DMS 273 (cell line): ENCODE results near the gene SECTM1.
"Not testable (repeated sequence)": the region's sequence is repeated elsewhere in the genome, so short reads cannot be mapped to it uniquely, and the experiment has no call there.

Source experiments
- DNase-seq: peaks from one replicate; lab custom pipeline; 2025; ENCODE audit not compliant: unreplicated experiment; lab: John Stamatoyannopoulos, UW

The SECTM1 gene

DNA sequence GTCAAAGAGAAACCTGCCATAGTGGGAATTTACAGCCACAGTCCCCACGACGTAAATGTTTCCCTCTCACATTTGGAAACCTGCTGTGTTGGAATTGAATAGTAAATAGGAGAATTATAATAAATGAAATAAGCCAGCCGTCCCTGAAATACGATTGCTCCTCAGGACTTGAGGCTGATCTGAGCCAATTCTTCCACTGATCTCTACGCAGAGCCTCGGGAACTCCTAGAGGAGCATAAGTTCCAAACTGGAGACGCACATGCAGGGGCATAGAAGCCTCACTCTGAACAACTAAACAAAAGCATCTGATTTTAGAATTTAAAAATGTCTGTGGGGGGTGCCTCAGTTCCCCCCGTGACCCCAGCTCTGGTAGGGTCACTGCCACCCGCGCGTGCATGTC is 15.3 kb upstream of the SECTM1 start:
- no peak for DNase-seq

DNA sequence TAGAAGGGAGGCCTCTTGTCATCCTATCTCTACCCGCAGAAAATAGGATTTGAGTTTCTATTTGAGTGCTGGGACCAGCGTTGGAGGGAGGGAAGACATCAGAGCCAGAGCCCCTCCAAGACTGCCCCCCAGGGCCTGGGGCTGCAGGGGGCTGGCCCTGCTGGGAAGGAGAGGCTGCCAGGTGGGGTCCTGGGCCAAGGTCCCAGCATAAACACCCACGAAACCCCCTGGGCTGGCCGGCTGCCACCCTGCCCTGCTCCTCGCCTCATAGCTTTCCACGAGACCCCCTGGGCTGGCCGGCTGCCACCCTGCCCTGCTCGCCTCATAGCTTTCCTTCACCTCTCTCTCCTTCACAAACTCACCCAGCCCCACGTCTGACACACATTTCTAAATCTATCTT is 14.9 kb upstream of the SECTM1 start:
- no peak for DNase-seq

DNA sequence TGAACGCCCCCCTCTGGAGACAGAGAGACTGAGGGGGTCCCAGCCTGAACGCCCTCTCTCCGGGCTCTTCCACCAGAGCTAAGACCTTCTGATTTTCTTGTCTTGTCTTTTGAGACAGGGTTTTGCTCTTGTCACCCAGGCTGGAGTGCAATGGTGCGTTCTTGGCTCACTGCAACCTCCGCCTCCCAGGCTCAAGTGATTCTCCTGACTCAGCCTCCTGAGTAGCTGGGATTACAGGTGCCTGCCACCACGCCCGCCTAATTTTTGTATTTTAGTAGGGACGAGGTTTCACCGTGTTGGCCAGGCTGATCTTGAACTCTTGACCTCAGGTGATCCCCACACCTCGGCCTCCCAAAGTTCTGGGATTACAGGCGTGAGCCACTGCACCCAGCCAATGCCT is 14.4 kb upstream of the SECTM1 start:
- DNase-seq: not testable (repeated sequence)

DNA sequence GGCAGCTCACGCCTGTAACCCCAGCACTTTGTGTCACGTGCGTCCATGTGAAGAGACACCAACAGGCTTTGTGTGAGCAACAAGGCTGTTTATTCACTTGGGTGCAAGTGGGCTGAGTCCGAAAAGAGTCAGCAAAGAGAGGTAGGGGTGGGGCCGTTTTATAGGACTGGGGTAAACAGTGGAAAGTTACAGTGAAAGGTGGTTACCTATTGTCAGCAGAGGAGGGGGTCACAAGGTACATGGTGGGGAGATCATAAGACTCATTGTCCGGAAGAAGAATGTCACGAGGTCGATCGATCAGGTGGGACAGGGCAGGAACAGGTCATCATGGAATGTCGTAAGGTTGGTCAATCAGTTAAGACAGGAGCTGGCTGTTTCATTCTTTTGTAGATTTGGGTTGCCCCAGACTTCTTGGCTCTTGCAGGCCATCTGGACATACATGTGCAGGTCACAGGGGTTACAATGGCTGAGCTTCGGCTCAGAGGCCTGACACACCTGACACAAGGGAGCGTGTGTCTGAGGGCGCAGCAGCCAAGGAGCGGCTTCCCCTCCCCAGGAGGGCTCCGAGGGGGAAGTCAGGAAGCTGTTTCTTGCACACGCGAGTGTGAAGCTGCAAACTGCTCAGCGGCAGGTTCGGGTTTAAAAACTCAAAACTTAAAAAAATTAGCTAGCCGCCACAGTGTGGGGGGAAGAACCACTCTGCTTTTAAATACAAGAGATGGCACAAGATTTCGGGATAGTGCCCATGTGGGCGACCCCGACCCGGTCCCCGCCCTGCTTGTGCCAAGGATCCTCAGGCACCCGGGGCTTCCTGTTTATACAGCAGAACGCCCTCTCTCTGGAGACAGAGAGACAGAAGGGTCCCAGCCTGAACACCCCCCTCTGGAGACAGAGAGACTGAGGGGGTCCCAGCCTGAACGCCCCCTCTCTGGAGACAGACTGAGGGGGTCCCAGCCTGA is 13.1 kb upstream of the SECTM1 start:
- DNase-seq: no peak

DNA sequence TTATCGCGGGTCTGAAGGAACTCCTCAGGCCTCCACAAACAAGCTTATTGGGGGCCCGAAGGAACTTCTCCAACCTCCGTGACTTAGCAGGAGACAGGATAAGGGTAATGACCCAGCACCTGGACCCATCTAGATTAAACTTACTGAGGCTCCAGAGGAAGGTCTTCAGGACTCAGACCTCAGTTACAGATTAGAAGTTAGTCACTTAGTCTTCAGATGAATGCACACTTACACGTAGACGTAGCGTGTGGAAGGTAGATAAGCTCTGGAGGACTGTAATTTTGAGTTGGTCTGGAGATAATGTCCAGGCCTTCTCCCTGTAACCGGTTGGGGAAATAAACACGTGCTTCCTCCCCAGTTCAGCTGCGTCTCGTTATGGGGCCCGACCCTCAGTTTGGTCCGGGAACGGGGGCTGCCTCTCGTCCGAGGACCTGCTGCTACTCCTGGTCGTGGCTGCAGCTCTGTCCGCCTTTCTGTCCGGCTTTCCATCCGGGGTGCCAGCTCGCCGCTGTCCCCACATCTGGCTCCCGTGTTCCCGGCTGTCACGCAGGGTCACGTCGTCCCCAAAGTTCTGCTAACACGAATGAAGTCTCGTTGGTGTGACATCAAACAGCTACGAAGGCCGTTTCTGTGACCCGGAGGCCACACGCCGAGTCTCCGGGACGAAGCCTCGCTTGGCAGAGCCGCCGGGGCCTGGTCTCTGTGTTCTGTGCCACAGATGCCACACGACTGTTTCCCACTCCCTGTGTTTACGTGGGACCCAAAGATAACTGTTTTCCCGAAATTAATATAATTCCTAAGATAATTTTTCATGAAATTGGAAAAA is 11.8 kb upstream of the SECTM1 start:
- no peak for DNase-seq

DNA sequence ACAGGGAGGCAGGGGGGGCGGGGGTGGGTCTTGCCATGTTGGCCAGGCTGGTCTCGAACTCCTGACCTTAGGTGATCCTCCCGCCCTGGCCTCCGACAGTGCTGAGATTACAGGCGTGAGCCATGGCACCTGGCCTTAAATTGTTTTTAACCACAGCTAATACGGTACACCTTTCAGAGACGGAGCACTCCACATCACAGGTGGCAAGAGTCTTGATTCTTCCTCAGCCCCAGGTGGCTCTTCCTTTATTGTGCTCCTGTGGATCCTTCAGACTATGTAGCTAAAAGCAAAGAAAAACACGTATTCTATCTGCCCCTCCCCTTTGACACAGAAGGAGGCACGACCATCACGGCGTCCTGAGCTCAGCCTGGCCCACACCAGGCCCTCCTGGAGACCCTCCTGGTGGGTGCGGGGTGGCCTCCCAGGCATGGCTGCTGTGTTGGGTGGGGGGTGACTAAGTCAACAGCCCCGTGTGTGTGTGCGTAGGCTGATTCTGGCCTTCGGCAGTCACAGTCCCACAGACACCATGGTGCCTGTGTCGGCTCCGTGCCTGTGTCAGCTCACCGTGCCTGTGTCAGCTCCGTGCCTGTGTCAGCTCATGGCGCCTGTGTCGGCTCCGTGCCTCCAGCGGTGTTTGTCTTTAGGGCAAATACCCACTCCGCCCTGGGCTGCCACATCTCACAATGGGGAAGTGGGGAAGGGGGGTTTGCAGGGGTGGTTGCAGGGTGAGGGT is 10.8 kb upstream of the SECTM1 start:
- DNase-seq: no peak

DNA sequence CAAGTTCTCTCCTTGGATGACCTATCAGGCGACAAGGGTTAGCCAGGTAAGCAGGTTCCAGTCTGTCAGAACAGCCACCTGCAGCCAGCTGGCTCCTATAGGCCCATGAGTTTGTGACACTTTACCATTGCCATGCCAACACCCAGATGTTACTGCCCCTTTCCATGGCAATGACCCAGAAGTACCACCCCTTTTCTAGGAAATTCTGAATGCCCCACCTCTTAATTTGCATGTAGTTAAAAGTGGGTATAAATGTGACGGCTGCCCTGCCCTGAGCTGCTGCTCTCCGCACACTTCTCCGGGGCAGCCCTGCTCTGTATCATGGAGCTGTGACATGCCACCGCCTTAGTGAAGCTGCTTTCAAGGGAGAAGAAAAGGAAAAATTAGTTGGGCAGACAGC is 10.0 kb upstream of the SECTM1 start:
- no peak for DNase-seq

DNA sequence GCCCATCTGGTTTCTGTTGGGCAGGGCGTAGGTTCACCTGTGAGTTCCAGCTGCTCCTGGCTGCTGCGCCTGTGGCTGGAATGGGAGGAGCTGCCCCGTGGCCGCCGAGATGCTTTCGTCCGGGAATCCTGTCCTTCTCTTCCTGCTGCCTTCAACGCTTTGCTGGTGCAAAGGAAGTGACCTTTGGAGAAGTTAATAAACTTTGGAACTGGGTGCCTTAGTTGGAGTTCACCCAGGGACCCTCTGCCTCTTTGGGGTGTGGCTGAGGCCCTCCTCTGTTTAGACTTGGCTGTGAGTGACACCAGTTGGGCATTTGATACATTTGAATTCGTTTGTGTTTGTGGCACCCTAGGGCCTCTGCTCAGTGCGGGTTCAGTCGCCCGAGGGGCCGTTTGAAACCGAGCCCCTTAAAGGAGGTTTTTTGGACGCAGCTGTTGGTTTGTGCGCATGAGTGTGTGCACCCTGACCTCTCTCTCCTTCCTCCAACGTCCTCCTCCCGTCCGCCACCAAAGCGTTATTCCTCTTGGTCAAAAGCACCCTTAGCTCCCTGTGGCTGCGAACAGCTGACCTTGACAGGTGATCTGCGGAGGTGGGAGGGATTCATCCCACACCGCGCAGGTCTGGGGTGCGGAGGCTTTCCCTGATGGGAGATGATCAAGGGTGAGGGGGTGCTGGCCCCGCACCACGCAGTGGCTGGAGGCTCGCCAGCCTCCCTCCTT is 9.0 kb upstream of the SECTM1 start:
- DNase-seq: no peak

DNA sequence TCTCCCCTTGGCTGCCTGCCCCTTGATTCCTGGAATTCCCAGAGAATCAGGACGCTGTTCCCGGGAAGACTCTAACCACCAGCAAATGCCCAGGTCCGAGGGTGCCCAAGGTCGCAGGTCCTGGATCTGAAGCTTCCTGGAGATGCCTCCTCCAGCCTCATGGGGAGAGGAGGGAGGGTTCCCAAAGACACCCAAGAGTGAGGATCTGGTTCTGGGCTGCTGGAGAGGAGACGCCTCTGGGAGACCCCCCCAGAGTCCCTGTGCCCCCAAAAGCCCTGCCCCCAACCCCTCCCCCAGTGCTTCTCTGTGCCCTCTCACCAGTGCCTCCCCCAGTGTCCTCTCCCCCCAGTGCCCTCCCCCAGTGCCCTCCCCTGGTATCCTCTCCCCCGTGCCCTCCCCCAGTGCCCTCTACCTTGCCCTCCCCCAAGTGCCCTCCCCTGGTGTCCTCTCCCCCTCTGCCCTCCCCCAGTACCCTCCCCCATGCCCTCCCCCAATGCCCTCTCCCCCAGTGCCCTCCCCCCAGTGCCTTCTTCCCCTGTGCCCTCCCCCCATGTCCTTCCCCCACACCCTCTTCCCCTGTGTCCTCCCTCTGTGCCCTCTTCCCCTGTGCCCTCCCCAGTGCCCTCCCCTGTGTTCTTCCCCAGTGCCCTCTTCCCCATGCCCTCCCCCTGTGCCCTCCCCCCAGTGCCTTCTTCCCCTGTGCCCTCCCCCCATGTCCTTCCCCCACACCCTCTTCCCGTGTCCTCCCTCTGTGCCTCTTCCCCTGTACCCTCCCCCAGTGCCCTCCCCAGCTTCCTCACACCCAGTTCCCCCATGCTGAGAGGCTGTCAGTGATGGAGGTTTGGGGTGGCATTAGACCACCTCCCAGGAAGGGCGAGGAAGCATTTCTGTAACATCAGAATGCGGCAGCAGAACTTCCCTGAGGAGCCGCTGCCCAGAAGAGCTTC is 6.3 kb upstream of the SECTM1 start:
- no peak for DNase-seq

DNA sequence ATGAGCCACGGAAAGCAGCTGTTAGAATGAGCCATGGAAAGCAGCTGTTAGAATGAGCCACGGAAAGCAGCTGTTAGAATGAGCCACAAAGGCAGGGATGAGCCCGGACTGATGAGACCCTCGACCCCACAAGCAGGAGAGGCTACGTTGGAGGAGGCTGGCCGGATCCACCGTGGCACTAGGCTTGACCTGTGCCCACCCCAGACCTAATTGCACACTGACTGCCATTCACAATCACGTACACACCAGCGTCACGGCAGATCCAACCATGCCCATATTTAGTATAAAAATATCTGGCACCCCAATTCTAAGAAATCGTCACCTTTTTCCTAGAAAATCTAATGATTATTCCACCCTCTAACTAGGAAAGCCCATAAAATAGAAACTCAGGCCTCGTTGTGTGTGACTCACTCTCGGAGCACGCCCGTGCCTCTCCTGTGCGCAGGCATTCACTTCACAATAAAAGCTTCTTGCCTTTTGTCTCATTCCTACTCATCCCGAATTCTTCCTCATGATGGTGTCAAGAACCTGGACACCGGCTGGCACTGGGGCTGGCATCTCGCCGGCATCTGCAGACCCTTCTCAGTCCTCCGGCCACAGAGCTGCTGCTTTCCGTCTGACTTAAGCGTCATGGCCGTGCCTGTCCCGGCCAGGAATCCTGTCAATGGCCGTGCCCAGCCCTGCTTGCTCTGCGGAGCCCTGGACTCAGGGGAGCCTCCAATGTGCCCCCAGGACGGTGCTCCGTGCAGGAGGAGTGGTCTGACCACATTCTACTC is 5.5 kb upstream of the SECTM1 start:
- DNase-seq: peak; percentile 66

DNA sequence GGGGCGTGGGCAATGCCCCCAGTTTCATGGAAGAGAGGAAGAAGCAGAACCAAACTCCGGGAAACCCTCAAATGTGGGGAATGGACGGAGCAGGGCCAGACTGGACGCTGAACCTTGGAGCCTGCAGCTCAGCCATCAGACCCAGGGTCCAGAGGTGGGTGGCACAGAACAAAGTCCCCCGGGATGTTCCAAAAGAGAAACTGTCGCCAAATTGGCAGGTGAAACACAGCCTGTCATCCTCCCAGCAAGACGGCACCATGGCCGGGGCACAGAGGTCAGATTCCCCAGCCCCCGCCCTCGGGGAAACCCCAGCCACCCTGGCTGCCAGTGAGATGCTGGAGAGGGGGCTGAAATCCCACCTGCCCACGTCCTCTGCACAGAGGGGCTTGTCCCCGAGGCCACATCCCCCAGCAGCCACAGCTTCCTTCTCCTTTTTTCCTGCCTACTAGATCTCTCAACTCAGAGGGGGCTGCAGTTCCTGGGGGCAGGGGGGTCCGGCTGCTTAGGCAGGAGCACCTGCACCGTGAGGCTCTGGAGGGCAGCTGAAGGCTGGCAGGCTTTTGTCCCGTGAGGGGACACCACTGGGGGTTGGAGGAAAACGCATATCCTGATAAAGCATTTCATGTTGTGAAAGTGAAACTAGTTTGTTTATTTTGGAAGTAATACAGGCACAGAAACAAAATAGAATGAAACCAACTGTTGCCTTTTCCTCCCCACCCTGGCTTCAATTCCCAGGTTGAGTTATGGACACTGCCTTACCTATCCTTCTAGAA is 1.2 kb upstream of the SECTM1 start:
- no peak for DNase-seq

DNA sequence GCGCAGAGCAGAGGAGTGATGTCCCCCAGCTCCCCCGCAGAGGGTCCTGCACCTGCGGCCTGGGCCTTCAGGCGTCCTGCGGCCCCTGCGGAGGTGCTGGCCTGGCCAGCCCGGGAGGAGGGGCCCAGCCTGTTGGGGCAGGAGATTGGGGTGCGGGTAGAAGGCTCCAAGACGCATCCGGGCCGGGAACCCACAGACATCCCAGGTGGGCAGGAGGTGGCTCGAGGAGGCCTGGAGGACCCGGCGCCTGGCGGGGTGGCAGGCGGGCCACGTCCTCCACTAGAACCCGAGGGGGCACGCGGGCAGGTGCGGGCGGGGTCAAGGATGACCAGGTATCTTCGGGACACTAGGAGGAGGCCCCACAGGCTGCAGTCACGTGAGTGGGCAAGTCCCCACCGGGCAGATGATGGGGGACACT is 647 bp upstream of the SECTM1 start:
- no peak for DNase-seq

DNA sequence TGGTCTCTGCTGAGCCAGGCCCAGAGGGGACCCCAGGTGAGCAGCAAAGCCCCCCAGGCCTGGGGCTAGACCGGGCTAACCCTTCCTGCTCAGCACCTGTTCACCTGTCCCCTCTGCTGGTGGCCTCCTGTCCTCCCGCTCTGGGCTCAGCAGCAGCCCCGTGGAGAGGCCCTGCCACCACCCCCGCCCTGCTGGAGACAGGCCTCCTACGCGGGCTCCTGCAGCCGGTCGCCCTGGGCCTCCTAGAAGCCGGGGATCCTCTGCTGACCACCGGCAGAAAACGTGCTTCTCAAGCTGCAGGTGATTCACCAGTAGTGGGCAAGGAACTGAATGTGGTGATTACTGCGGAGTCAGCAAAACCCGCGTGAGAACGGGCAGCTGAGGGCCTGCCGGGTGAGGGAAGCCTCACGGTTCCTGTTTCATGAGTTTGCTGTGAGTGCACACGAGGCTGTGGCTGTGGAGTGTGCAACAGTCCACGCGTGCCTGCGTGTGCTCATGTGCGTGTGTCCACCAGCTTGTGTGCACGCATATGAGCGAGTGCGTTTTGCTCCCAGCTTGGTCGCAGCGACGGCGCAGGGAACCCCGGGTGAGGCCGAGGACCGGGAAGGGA is 792 bp downstream of the SECTM1 start:
- peak; percentile 36 for DNase-seq

DNA sequence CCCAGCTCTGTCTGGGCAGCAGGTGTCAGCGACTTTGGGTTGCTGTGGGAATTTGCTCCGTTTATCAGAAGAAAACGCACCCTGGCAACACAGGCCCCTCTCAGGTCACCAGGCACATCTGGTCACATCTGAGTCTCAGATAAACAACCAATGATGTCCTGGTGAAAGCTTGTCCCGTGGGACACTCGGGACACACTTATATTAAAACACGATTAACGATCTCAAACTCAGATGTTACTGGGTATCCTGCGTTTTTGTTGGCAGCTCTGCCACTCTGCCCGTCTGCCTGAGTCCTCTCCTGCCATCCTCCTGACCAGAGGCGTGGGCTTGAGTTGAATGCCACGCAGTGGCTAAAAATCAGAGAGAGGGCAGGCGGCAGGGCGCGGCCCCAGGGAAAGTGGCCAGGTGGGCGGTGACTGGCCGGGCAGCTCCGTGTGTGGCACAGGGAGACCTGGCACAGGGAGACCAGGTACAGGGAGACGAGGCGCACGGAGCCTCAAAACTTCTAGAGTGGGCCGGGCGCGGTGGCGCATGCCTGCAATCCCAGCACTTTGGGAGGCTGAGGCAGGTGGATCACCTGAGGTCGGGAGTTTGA is 2.1 kb downstream of the SECTM1 start:
- DNase-seq: peak; percentile 39

DNA sequence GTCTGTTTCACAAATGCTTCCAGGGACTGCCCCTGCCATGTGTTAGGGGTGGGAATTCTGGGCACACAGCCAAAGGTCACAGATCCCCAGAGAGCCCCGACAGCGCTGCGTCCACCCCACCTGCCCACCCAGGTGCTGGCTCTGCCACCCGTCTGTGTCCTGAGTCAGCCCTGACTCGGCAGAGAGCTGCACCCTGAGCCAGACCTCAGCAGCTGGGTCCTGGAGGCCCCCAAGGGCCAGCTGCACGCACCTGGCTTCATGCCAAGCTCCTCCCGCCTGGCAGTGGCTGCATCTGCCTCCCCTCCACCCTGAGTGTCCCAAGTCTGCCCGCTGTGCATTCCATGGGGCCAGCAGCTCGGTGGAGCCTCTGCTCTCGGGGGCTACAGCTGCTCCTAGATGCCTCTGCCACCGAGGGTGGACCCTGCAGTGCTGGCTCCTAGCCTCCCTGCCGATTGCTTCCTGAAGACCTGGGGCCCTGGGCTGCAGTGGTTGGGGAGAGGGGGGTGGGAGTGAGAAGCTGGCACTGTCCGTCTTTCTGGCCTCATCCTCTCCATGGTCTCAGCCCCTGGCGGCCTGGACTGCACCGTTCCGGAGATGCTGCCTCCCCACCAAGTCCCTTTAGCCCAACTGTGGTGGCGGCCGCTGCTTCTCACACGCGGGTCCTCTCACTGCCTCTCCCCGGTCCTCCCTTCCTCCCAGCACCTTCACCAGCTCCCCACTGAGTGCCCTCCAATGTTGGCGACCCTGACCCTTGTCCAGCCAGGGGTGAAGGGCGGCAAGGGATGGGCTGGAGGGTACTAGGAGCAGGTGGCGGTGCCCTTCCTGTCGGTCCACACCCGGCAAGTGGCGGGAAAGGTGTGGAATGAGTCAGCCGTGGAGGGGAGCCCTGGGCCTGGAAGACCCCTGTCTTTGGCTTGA is 3.0 kb downstream of the SECTM1 start:
- DNase-seq: peak; percentile 97

DNA sequence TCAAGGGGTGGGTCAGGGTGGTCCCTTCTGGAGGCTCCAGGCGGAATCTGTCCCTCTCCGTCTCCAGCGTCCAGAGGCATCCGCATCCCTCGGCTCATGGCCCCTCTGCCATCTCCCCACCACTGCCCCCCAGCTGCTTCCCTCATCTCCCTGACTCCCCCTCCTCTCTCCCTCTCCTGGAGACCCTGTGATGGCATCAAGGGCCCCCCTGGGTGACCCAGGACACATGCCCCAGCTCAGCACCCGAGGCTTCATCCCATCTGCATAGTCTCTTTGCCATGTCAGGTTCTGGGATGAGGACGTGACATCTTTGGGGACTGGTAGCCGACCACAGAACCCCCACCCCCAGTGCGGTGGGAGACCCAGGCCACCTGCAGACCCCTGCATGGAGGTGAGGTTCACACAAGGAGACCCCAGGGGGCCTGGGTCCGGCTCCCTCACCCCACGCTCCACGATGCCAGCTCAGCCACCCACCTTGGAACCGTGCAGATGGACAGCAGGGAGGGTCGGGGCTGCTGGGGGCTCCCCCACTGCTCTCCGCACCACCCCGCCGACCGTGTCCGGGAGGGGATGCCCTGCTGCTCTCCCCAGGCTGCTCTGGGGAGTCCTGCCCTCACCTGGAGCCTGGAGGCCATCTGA is 3.8 kb downstream of the SECTM1 start:
- no peak for DNase-seq
